ENCODE results near the gene PHAX.
"Not testable (repeated sequence)": the region's sequence is repeated elsewhere in the genome, so short reads cannot be mapped to it uniquely, and the experiment has no call there.

Gene PHAX

DNA sequence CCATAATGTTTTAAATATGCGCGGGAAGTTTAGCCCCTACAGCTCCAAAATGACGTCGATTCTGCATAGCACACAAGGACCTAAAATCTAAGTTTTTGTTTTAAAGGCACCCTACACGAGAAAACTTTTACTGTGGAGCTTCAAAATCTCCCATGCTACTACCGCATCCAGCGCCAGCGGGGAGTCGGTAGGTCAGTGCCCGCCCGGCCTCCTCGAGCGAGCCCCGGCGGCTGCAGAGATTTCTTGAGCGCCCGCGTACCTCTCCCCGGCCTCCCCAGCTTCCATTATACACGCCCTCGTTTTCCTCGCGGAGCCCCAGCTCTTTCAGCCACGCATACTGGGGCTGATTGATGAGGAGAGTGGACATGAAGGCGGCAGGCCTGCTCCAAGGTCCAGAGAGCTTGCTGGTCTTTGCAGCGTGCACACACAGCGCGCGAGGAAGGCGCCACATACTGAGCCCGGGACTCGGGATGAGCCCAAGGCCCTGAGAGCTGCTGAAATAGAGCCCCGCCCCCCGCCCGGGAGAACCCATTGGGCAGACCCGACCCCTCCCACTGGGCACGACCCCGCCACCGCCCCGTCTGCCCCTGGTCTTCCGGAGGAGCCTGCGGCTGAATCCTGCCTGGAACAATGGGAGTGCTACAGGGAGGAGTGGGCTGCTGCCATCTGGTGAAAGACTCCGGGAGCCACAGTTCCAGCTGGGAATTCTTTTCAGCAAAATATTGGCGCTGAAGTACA is 5.8 kb upstream of the PHAX start, which contains the start of gene ALDH7A1:
ALDH7A1 (minus strand) TSS at position 472 of the 738 bp plus-strand sequence; CDS start at position 451, 21 bp downstream.
- TF ChIP-seq ZNF274 (IDR thresholded peaks at IDR 0.05; ENCODE audit: low read depth, low read length): no peak
- H3K4me3 ChIP-seq (ENCODE audit: low read length): peak within 1 kb of the TSS; percentile 55

DNA sequence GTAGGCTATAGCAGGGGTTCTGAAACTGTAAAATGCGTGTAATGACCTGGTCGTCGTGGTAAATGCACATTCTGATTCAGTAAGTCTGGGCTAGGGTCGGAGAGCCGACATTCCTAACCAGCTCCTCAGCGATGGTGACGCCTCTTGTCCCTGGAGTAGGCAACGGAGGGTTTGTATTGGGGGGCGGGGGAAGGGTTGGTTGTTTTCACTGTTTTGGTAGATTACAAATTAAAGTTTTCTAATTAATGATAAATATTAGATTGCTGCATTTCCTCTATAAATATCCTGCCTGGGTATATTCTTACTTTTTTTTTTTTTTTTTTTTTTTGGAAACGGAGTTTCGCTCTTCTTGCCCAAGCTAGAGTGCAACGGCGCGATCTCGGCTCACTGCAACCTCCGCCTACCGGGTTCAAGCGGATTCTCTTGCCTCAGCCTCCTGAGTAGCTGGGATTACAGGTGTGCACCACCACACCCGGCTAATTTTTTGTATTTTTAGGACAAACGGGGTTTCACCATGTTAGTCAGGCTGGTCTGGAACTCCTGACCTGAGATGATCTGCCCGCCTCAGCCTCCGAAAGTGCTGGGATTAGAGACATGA is 5.2 kb upstream of the PHAX start:
- no peak for TF ChIP-seq ZNF274 (IDR thresholded peaks at IDR 0.05; ENCODE audit: low read depth, low read length)
- H3K4me3 ChIP-seq (ENCODE audit: low read length): peak overlapping the region; percentile 55; the same call in 1 of the 2 replicates

DNA sequence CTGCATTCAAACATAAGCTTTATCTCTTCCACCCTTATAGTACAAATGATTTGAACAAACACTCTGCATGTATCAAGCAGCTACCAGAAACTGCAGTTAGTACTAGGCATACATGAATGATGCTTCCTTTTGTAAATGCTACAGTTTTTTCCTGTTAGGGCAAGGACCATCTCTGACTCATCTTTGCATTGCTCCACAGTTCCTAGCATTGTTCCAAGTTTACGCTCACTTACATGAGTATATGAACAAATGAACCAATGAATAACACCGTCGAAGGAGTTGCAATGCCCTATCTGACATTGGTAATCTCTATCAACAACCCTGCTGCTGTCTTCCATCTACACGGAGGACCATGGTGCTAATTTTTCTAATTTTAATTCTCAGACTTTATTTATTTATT is 3.6 kb upstream of the PHAX start:
- H3K4me3 ChIP-seq (ENCODE audit: low read length): no peak overlapping the region
- TF ChIP-seq ZNF274 (IDR thresholded peaks at IDR 0.05; ENCODE audit: low read depth, low read length): no peak

DNA sequence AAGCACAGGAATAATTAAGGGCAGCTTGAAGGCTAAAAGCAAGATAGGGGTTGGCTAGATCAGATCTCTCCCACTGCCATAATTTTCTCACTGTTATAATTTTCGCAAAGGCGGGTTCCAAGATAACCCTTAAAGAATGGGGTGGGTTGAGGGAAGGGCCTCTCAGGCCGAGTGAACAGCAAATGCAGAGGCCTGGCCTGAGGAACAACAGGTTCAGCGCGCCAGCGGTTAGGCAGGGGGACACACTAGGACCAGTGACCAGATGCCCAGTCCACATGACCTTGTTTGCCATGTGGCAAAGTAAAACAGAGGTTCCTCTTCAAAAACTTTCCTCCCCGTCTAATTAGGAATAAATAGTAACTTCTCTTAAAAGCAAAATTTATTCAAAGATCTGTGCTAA is 1.2 kb upstream of the PHAX start:
- no peak for TF ChIP-seq ZNF274 (IDR thresholded peaks at IDR 0.05; ENCODE audit: low read depth, low read length)
- no peak overlapping the region for H3K4me3 ChIP-seq (ENCODE audit: low read length)

DNA sequence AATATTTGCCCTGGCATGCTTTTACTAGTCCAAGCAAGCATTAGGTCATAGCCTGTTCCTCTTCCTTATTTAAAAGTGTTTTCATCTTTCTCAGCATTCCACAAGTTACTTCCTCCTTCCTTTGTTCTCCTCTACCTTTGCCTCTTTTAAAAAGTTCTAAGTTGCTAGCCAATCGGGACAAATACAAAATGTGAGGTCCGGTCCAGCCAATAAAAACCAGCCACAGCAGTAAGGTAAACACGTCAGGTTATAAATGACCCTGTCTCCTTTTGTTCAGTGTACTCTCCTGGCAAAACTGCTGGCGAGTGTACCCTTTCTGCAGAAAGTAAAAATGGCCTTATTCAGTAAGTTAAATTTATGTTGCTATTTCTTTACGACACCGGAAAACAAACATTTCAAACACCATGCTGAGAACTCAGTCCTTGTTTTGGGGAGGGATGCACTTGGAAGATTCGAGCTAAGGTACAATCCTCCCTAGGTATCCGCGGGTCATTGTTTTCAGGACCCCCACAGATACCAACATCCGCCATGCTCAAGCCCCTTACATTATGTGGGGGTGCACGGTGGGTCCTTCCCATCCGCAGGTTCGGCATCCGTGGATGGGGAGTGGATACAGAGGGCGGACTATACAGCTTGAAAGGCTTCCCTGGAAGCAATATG is 646 bp upstream of the PHAX start:
- peak overlapping the region; percentile 25; the same call in 1 of the 2 replicates for H3K4me3 ChIP-seq (ENCODE audit: low read length)

DNA sequence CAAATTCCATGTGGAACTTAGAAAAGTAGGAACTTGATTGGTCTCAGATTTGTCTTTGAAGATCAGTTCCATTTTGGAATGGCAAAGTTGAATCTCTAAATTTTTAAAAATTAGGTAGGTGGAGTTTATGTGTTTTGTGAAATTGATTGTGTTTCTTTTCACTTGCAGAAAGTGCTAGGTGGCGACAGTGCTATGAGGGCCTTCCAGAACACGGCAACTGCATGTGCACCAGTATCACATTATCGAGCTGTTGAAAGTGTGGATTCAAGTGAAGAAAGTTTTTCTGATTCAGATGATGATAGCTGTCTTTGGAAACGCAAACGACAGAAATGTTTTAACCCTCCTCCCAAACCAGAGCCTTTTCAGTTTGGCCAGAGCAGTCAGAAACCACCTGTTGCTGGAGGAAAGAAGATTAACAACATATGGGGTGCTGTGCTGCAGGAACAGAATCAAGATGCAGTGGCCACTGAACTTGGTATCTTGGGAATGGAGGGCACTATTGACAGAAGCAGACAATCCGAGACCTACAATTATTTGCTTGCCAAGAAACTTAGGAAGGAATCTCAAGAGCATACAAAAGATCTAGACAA is 2.8 kb downstream of the PHAX start:
- TF ChIP-seq ZNF274 (IDR thresholded peaks at IDR 0.05; ENCODE audit: low read depth, low read length): no peak
- H3K4me3 ChIP-seq (ENCODE audit: low read length): no peak overlapping the region

DNA sequence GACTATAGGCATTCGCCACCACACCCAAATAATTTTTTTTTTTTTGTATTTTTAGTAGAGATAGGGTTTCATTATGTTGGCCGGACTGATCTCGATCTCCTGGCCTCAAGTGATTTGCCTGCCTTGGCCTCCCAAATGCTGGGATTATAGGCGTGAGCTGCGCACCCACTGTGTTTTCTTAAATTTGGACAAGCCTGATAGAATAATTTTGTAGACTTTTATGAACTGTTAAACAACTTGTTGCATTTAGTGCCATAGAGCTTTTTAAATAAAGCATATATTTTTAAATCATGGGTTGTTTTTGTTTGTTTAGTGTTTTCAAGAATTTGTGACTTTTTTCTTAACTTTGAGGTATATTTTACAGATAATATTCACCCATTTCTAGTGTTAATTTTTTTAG is 4.8 kb downstream of the PHAX start:
- no peak overlapping the region; the same call in 1 of the 2 replicates for H3K4me3 ChIP-seq (ENCODE audit: low read length)
- TF ChIP-seq ZNF274 (IDR thresholded peaks at IDR 0.05; ENCODE audit: low read depth, low read length): no peak

DNA sequence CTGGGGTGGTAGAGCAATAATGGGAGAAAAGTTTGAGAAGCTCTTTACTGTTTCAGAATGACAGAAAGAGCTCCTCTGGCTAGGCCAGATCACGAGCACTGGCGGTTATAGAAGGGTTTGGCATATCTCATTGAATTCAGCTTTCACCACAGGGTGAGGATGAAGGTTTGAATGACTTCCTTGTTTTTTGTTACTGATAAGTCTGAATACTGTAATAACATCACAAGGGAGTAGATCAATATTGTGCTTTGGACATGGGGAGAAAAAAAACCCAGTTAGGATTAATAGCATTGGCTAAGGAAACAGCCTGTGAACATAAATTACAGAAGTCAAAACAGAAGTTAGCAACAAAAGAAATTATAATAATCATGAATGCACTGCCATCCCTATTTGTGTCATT is 9.4 kb downstream of the PHAX start:
- H3K4me3 ChIP-seq (ENCODE audit: low read length): no peak overlapping the region

DNA sequence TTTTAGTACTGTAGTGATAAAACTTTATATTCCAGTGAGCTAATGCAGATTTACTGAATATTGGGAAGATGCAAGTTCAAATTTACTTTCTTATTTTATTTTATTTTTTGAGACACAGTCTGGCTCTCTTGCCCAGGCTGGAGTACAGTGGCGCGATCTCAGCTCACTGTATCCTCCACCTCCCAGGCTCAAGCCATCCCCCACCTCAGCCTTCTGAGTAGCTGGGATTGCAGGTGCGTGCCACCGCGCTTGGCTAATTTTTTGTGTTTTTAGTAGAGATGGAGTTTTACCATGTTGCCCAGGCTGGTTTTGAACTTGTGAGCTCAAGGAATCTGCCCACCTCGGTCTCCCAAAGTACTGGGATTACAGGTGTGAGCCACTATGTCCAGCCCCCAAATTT is 9.9 kb downstream of the PHAX start:
- no peak for TF ChIP-seq ZNF274 (IDR thresholded peaks at IDR 0.05; ENCODE audit: low read depth, low read length)
- no peak overlapping the region for H3K4me3 ChIP-seq (ENCODE audit: low read length)

More for the DNA sequence above, 9.4 kb downstream of the PHAX start:
- TF ChIP-seq ZNF274 (IDR thresholded peaks at IDR 0.05; ENCODE audit: low read depth, low read length): no peak

DNA sequence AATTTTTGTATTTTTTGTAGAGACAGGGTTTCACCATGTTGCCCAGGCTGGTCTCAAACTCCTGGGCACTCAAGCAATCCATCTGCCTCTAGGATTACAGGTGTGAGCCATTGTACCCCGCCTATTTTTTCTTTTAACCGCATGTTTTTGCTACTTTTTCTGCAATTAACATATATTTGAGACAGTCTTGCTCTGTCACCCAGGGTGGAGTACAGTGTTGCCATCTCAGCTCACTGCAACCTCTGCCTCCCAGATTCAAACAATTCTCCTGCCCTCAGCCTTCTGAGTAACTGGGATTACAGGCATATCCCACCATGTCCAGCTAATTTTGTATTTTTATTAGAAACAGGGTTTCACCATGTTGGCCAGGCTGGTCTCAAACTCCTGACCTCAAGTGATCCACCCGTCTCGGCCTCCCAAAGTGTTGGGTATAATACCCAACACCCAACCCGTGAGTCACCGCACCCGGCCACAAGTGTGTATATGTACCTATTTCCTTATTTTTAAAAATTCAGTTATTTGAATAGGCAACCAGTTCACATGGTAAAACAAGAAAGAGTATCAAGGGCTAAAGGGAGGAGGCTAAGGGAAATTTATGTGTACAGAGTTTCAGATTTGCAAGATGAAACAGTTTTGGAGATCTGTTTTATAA is 13.3 kb downstream of the PHAX start:
- no peak for TF ChIP-seq ZNF274 (IDR thresholded peaks at IDR 0.05; ENCODE audit: low read depth, low read length)
- no peak overlapping the region for H3K4me3 ChIP-seq (ENCODE audit: low read length)

DNA sequence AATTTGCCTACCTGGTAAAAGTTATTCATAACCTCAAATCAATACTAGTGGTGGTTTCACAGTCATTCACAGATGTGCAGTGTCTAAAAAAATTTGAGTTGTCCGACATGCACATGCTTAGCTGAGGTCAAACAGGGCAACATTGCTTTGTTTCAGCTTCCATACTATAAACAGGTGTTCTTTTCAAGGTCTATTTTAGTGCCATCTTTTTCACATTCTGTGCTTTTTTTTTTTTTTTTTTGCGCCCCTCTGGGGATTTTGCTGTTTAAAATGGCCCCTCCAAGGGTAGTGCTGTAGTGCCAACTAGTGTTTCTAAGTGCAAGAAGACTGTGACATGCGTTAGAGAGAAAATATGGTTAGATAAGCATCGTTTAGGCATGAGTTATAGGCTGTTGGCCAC is 14.5 kb downstream of the PHAX start:
- H3K4me3 ChIP-seq (ENCODE audit: low read length): no peak overlapping the region
- TF ChIP-seq ZNF274 (IDR thresholded peaks at IDR 0.05; ENCODE audit: low read depth, low read length): no peak

DNA sequence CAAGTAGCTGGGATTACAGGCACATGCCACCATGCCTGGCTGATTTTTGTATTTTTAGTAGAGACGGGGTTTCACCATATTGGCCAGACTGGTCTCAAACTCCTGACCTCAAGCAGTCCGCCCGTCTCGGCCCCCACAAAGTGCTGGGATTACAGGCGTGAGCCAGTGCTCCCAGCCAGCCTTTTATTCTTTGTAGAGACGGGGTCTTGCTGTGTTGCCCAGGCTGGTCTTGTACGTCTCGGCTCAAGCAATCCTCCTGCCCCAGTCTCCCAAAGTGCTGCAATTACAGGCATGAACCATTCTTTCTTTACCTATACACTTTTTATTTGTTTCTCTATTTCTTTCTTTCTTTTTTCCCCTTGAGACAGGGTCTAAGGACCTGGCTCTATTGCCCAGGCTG is 16.9 kb downstream of the PHAX start:
- H3K4me3 ChIP-seq (ENCODE audit: low read length): not testable (repeated sequence)

DNA sequence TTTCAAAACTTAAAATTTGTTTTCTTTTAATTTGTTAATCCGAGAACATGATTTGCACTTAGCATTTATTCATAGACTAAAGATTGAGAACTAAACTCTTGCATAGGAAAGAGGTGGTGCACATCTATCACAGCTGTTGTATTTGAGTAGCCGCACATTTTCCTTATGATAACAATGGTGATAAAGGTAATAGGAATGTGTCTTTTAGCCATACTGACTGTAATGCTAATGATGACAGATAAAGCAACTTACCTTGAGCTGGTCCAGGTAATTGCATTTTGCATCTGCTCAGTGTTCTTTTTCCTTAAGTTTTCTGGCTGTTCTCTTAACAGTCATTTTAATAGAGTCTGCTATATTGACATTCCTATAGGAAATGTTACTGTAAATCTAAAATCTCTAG is 19.0 kb downstream of the PHAX start:
- no peak overlapping the region for H3K4me3 ChIP-seq (ENCODE audit: low read length)
- TF ChIP-seq ZNF274 (IDR thresholded peaks at IDR 0.05; ENCODE audit: low read depth, low read length): no peak

DNA sequence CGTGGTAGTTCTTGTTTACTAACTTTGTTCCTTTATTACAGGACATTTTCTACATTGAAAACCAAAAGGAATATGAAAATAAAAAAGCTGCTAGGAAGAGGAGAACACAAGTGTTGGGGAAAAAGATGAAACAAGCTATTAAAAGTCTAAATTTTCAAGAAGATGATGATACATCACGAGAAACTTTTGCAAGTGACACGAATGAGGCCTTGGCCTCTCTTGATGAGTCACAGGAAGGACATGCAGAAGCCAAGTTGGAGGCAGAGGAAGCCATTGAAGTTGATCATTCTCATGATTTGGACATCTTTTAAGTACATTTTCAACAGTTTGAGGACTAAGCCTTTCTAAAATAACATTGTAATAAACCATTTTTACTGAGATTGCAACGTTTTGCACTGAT is 23.8 kb downstream of the PHAX start:
- H3K4me3 ChIP-seq (ENCODE audit: low read length): no peak overlapping the region
- TF ChIP-seq ZNF274 (IDR thresholded peaks at IDR 0.05; ENCODE audit: low read depth, low read length): no peak
